ENCODE results near the gene ROBO1. TPM values are rescaled to one million over a fixed set of nuclear protein-coding genes. Genes with fewer than 3 reads are reported as not detected.

Gene ROBO1
- 193 TPM for total RNA-seq

DNA sequence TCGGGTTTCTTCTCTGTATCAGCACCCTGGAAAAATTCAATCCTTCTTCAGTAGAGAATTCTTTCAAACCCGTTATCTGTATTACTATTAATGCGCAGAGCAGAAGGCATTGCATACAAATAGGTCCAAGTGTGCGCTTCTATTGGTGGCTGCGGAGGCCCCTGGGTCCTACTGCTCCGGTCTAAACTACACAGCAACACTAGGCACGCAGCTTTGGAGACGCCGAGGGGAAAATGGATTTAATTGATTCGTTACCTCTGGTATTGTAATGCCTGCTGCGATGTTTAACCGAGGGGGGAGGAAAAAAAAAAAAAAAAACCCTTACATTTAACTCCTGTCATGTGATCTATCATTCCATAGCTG is at the start of gene ROBO1:
Gene ROBO1 (minus strand): TSS at position 94 of the 363 bp plus-strand sequence.

Small RNA genes within 50 kb of the gene (small RNA-seq; reads per million reads assigned to genes)
- gene MIR3923 (0.51 reads per million, percentile 54 among the genes with 10 or more reads in this experiment), gene RN7SL751P (not detected)
